Testis (tissue), 2 donors: ENCODE results near the gene BTBD17.

Source experiments
- CTCF ChIP-seq, 3 experiments: fragments of 450-650 bp in 2 of 3; fragments of 200-600 bp in 1 of 3; sonication (generic) in 1 of 3; IDR thresholded peaks; one replicate each; pipeline ENCODE4 v1.5.1; 2016 to 2019; ENCODE audit warnings: antibody characterized with exemption in 3 of 3, mild to moderate bottlenecking in 2 of 3, moderate library complexity in 1 of 3
- POLR2A ChIP-seq: fragments of 450-650 bp; IDR thresholded peaks from one replicate; pipeline ENCODE4 v1.6.1; 2017; ENCODE audit warnings: antibody characterized with exemption, mild to moderate bottlenecking, moderate library complexity

DNA sequence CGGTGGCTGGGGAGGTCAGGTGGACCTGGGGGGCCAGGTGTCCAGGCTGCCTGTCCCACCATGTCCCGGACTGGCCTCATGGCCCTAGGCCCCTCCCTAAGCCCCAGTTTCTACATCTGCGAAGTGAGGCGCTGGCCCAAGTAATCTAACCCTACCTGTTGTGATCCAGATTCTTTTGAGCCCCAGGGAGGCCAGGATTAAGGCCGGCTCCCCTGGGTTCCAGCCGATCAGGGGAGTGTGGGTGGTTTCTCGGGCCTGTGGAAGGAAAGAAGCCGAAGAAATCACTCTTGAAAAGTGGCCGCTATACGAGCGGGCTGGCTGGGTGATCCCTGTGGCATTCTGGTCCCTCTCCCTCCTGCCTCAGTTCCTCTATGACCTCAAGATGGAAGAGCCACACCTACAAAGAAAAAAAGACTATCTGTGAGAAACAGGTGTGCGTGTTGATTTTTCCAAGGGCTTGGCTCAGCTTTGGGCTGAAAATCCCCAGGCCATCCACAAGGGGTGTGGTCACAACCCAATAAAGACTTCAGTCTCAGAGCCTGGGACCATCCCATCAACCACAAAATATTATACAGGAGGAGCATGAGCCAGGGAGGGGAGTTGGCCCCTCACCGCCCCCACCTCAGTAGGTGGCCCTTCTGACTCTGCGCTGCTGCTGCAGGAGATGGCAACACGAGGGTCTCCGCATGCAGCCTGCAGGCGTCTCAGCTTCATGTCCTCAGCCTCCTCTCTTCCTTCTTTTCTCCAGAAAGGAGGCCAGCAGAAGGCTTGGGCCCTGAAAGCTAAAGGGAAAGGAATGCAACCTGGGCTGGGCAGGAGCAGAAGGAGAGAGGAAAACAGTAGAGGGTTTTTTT lies 25.9 kb upstream of the BTBD17 start:
- no peak for TF ChIP-seq CTCF (IDR thresholded peaks at IDR 0.05)
- no peak for TF ChIP-seq POLR2A
